Activated CD4-positive, alpha-beta T cell treated with anti-CD3 and anti-CD28 coated beads, Interleukin-2, amount 50 U/mL, for 16 hours (primary cell): Measurements from ENCODE around the gene FMC1.
"Not testable (repeated sequence)": the region's sequence is repeated elsewhere in the genome, so short reads cannot be mapped to it uniquely, and the experiment has no call there.

ENCODE experiments used
- DNase-seq: peaks from one replicate; pipeline ENCODE4 v3.0.0-alpha.2; 2020

FMC1 gene, protein sequence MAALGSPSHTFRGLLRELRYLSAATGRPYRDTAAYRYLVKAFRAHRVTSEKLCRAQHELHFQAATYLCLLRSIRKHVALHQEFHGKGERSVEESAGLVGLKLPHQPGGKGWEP

DNA sequence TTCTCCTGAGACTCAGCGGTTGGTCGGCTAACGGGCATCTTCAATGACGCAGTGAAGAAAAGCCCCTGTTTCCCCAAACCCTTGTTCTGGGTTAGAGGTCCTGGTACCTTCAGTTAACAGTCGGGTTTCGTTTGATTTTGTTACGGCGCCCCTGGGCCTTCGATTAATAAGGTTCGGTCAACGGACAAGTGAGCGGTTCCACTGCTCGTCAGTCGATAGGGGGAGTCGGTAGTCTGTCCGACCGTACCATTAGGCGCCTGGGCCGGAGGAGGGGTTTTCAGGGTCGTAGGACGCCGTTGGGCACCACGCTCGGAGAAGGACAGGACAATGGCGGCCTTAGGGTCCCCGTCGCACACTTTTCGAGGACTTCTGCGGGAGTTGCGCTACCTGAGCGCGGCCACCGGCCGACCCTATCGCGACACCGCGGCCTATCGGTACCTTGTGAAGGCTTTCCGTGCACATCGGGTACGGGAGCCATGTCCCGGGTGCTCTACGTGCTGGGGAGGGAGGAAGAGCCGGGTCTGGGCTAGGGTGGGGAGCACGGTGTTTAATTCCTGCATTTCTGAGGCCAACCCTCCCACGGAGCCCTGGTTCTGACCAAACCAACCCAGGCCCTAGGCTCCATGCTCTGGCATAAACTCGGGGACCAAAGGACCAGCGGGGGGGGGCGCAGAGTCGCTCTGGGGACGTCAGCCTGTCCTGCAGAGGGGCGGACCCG, at the start of gene FMC1:
Gene FMC1, plus strand, starts transcription at position 280 of the 718 bp plus-strand sequence. Its CDS starts 48 bp downstream, at position 328.
- DNase-seq = peak; percentile 93

DNA sequence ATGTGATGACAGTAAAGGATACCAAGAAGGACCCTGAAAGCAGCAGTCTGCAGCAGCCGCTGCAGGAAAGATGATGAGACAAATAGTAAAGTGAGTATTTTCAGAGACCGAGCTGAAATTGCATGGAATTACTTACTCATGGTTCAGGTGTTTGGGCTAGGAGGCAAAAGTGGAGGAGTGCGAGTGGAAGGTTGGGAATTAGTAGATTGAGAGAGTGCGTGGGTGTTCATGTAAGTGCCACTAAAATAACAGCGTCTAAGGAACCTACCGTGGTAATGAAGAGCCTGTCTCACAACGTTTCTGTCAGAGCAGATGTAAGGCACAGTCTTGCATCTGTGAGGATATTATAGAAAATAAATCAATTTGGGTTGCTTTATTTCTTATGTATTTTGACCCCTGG, 48.3 kb upstream of the FMC1 start:
- no peak for DNase-seq

DNA sequence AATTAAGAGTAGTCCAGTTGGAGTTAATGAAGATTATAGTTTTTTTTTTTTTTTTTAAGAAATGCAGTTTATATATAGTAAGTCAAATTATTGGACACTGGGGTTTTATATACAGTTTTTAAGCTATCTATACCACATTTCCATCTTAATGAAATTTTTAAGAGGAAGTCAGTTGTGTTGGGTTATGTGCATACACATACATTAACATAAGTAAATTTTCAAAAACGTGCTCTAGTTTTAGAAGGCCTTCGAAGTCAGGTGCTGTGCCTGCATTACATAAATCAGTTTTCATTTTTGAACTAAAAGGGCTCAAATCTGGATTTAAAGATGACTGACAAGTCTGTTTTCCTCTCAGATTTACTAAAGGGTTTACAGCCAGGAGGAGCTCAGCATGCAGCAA, 47.6 kb upstream of the FMC1 start:
- DNase-seq = no peak

DNA sequence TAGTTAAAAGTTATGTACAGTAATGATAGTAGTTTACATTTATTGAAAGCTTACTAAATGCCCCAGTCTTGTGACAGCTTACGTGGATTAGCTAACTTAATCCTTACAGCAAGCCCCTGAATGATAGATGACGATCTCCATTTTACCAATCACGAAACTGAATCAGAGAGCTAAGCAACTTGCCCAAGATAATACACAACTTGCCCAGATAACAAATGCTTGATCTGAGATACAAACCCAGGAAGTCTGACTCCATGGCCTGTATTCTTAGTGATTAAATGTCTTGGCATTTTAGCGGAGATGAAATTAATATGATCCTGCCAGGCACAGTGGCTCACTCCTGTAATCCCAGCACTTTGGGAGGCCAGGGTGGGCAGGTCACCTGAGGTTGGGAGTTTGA, 46.9 kb upstream of the FMC1 start:
- no peak for DNase-seq

DNA sequence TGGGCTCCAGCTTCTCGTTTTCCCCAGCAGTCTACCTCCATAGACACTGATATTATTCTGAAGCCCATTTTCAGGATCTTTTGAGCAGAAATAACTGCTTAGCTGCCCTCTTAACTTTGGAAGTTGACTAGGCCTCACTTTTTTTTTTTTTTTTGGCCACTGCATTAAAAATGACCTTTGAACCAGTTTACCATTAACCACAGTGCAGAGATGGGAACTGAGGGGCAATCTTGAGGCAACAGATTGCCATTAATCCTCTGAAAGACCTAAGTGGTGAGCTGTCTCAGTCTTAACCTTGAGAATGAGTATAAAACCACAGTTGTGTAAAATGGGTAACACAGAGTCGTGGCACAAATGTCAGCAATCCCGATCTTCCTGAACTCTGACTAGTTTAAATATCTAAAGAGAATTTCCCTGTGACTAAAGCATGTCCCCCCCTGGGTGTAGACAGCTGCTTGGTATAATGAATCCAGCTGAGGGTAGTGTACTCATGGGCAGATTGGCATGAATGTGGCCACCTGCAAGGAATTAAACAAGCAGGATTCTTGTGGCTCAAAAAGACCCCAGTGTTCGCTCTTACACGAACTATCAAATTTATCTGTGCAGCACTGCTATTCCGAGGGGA, 46.1 kb upstream of the FMC1 start:
- no peak for DNase-seq

DNA sequence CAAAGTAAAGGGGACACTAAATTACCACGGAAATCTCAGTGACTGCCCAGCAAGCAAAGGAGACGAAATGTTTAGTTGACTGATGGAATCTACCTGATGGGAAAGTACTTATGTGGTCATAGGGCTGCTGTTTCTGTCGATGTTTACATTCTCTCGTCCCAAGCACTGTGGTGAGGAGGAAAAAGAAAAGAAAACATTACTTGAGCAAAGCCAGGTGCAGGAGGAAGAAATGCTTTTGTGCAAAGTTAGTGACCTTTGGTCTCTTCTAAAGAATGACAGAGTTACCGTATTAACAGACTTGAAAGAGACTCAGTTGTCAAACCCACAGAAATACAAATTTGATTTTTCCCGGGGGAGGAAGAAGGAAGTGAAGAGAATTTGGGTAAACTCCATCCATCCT, 43.3 kb upstream of the FMC1 start:
- DNase-seq = no peak

DNA sequence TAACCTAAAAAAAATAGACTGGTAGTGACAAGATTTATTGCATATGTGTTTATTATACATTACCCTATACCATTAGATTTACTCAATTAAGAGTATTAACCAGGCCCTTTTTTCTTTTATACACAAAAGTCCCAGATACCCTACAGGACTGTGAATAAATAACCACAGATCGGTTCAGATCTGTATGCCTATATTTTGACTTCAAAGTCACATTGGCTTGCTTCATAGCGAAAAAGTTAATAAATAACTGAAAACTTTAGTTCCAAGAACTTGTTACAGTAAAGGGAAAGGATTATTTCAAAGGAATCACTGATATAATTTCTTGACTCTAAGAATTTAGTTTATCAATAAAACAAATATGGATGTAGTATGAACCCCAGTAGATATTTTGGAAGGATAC, 41.8 kb upstream of the FMC1 start:
- DNase-seq = no peak

DNA sequence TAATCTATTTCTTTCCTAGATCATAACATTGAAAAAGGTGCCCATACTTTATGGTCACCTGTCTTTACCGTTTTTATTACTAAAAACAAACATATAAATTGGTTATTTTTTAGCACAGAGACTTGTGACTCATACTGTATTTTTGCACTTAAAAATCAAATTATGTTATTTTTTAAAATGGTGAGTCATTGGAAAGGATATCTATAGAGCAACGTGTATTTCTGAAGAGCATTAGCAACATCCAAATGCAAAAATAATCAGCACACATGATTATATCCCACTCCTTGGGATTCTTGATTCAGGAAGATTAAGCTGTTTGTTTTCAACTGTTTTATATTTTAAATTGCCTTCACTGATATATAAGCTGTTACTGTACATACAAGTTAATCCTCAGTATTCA, 40.7 kb upstream of the FMC1 start:
- no peak for DNase-seq

DNA sequence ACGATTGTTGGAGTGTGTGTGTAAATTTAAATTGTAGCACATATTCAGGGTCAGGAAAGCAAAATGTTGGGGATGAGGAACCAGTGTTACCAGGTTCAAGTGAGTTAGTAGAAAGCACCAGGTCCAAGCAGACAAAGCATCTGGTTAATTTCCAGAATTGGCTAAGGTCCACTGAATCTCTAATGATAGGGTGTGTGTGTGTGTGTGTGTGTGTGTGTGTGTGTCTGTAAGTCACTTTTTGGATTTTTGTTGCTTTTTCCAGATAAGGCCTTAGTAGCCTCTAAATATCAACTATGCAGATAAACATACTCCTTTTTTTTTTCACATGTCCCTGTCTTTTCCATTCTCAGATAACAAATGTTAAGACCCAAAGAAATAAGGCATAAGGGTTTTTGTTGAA, 36.6 kb upstream of the FMC1 start:
- DNase-seq = no peak

DNA sequence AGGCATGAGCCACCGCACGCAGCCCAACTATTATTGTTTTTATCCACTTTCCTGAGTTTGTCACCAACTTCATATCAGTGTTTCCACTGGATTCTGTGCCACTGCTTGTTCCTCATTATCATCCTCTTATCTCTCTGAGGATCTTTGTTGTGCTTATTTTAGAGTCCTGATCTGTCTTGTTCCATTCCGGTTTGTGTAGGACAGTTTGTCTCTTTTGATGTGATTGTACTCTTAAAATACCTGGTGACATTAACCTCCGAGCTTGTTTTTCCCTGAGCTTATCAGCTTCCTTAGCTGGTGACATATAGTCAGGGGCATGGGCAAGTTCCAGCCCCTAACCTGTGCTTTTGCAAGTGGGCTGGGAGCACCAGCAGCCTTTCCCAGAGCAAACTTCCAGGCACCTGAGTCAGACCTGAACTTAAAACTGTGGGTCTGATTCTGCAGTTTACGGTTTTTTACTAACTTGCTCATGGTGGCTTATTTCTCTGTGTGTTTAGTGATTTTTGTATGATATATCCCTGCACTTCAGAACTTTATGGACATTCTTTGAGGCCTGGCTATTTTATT, 23.1 kb upstream of the FMC1 start:
- no peak for DNase-seq

DNA sequence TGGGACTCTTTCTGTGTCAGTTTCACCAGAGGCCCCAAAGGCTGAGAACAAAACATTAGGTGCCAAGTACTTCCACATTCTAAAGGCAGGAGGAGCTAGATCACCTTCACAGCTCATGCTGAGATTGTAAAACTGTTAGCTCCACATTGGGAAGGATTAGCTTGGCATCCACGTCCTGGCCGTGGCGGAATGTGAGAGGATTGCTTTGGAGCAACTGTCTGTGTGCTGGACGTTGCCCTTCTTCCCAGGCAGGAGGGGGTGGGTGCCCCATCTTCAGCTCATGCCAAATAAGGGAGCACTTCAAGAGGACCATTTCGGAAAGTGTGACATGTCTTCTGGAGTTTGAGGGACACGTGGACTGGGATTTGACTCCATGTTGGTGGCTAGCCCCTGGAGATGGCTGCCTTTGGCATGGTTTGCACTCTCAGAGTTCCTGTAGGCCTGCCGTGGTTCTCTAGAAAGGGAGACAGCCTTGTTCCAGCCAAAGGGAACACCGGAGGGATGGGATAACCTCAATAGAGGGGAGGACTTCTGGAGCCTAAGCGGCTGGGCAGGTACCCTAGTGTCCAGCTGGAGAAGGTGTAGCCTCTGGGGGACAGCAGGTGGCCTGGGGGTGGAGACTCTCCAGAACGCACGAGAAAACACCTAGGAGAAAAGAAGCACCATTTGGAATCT, 19.9 kb upstream of the FMC1 start:
- DNase-seq = no peak

DNA sequence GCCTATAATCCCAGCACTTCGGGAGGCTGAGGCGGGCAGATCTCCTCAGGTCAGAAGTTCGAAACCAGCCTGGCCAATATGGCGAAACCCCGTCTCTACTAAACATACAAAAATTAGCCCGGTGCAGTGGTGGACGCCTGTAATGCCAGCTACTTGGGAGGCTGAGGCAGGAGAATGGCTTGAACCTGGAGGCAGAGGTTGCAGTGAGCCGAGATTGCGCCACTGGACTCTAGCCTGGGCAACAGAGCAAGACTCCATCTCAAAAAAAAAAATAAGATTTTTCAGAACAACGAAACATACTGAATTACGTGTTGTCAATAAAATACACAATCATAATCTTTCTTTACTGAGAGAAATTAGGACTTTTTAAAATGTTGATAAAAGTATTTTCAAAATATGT, 16.4 kb upstream of the FMC1 start:
- DNase-seq = not testable (repeated sequence)

DNA sequence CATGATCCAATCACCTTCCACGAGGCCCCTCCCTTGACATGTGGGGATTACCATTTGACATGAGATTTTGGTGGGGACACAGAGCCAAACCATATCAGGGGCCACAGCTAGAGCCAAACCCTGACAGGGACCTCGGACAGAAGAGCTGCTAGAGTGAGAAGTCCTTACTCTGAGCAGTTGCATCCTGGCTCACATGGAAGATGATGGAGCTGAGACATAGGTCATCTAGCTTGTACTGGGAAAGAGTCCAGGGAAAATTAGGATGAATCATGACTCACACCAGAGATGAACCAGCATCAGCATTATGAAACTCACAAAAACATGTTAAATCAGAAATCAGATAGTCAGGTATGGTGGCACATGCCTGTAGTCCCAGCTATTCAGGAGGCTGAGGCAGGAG, 12.8 kb upstream of the FMC1 start:
- no peak for DNase-seq

DNA sequence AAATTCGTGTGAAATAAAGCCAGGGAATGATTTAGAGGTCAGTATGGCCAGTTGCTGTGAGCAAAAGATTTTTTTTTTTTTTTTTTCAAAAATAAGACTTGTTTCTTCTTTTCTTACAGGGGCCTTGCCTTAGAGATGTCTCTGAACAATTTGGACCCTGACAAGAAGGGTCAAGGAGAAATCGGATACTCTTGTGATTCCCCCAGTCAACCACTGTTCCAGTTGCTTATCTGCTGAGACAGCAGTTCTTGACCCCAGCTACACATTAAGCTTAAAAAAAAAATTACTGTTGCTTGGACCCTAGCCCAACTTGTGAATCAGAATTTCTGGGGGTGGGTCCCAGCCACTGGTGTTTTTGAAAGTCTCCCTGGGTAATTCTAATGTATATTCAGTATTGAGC, 12.0 kb upstream of the FMC1 start:
- no peak for DNase-seq

DNA sequence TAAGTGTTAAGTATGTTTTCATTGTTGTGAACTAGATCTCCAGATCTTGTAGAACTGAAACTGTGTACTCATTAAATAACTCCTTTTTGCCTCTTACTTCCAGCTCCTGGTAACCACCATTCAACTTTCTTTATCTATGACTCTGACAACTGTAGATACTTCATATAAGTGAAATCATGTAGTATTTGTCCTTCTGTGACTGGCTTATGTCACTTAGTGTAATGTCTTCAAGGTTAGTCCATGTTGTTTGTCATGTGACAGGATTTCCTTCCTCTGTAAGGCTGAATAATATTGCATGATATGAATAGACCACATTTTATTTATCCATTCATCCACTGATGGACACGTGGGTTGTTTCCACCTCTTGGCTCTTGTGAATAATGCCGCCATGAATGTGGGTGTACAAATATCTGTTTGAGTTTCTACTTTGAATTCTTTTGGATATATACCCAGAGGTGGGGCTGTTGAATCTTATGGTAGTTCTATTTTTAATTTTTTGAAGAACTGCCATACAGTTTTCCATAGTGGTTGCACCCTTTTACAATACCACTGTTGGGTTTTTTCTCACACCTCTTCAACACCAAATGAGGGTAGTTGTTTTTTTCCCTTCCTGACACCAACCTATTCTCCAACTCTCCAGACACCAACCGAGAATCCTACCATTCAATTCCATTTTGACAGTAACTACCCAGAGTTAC, 10.7 kb upstream of the FMC1 start:
- peak; percentile 21 for DNase-seq

DNA sequence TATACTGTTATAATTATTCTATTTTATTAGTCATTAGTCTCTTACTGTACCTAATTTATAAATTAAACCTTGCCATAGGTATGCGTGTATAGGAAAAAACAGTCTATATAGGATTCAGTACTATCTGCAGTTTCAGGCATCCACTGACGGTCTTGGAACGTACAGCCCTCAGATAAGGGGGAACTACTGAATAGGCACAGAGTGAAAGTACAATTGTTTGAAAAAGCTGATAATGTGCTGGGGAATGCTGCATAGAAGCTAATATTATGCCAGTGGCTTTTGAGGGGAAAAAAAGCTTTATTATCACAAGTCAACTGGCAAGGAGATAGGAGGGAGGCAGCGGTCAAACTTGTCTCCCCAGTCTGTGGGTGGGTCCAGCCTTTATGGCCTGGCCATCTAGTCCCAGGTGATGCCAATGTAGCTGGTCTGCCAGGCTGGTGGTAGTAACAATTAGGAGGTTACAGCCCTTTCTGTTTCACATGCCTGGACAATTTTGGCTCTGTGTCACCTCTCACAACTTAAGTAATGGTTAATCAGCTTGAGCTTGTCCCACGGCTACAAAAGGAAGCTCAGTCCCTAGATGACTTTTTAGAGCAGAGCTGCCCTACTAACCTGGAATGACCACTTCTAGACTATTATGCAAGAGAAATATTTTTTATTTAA, 8.3 kb upstream of the FMC1 start:
- no peak for DNase-seq

DNA sequence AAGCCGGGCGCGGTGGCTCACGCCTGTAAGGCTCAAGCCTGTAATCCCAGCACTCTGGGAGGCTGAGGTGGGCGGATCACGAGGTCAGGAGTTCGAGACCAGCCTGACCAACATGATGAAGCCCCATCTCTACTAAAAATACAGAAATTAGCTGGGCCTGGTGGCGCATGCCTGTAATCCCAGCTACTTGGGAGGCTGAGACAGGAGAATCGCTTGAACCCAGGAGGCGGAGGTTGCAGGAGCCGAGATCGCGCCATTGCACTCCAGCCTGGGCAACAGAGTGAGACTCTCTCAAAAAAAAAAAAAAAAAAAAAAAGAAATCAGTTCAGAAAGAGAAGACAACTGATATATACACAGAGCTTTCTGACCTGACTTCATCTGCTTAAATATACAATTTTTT, 7.7 kb upstream of the FMC1 start:
- DNase-seq = not testable (repeated sequence)

DNA sequence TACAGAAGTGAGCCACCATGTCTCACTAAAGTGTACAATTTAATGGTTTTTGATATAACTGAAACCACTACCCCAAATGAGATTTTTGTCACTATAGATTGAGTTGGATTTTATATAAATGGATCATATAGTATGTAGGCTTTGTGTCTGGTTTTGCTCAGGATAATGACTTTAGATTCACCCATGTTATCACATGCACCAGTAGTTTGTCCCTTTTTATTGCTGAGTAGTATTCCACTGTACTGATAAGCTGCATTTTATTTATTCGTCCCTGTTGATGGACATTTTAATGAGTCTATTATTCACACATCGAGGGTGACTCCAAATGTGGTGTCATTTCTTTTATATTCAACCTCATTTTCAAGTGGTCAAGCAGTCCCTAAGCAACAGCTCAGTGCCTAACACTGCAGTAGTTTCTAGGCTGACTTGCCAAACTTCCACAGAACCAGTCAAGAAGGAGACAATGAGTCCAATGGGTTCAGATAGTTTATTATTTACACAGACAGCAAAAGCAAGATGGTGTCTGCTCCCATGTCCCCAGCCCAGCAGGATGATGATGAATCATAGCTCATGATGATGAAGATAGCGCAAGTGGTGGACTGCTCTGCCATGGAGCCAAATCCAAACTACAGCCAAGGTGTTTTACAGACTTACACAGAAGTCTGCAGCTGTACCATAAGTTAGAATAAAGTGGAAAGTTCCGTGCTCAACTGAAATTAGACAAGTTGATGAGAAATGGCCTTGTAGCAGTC, 6.6 kb upstream of the FMC1 start:
- no peak for DNase-seq

DNA sequence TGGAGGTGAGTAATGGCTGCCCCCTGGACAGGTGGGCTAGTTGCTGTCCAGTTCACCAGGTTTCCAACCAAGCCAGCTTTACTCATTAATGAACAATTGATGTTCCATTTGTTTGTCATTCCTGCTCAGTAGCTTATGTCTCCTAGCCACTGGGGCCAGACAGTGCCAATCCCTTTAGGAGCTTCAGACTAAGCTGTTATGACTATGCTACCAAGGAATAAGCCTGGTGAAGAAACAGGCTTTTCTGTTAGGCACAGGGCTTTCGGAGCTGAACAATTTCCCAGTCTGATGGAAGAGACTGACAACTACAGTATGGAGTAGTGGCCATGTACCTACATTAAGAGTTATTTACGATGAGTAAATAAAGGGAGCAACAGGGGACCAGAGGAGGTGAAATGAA, 2.1 kb upstream of the FMC1 start:
- no peak for DNase-seq

DNA sequence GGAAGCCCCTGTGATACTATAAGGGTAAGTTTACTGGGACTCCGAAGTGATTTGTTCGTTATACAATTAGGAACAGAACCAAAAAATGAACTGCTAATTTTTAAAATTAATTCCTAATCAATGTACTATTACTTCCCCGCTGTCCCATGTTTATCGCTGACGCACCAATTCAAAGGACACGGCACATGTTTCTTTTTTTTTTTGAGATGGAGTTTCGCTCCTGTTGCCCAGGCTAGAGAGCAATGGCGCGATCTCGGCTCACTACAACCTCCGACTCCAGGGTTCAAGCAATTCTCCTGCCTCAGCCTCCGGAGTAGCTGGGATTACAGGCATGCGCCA, 1.5 kb upstream of the FMC1 start:
- DNase-seq = no peak

DNA sequence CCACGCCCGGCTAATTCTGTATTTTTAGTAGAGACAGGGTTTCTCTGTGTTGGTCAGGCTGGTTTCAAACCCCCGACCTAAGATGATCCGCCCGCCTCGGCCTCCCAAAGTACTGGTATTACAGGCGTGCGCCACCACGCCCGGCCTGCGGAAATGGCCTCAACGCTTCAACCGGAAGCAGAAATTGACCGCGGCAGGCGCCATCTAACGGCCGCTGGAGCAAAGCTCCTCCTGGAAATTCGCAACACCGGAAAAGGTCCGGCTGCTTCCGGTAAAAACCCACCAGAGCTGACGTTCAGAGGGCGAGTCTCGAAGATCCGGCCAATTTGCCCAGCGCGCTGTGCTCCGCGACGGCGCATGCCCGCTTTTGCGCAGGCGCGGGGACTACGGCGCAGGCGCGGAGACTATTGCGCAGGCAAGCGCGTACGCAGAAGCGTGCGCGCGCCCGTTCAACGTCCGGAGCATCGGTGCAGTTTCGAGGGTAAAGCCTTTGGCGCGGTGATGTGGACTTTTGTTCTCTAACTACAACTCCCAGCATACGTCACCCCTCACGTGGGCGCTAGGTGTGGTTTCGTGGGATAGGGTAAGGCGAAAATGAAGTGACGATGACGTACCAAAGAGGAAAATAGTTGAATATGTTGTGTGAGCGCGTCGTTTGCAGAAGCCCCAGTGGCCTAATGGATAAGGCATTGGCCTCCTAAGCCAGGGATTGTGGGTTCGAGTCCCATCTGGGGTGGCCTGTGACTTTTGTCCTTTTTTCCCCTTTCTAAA, 915 bp upstream of the FMC1 start:
- peak; percentile 99 for DNase-seq

DNA sequence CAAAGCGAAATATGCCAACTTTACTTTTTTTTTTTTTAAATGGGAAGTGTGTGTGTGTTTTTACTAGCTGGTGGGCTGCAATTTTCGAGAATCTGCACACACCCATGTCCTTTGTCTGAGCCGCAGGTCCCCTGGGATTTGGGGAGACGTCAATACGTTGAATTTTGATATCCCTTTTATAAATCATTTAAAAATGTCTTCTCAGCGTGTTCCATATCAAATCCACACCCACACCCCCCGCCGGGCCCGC, 404 bp upstream of the FMC1 start:
- DNase-seq = no peak
